ENCODE data around the gene TEX44. TPM values are rescaled to one million over a fixed set of nuclear protein-coding genes. Genes with fewer than 3 reads are reported as not detected.

The TEX44 gene
- total RNA-seq, 1 donor, result not detected

DNA sequence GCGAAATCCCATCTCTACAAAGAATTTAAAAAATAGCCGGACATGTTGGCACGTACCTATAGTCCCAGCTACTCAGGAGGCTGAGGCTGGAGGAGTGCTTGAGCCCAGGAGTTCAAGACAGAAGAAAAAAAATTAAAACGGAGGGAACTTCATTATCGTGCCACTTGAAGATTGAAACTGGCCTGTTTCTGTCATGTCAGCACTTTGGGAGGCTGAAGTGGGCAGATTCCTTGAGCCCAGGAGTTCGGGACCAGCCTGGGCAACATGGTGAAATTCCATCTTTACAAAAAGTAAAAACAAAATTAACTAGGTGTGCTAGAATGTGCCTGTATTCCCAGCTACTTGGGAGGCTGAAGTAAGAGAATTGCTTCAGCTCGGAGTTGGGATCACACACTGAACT is 3.0 kb upstream of the TEX44 start:
- TF ChIP-seq, protein P1, sequence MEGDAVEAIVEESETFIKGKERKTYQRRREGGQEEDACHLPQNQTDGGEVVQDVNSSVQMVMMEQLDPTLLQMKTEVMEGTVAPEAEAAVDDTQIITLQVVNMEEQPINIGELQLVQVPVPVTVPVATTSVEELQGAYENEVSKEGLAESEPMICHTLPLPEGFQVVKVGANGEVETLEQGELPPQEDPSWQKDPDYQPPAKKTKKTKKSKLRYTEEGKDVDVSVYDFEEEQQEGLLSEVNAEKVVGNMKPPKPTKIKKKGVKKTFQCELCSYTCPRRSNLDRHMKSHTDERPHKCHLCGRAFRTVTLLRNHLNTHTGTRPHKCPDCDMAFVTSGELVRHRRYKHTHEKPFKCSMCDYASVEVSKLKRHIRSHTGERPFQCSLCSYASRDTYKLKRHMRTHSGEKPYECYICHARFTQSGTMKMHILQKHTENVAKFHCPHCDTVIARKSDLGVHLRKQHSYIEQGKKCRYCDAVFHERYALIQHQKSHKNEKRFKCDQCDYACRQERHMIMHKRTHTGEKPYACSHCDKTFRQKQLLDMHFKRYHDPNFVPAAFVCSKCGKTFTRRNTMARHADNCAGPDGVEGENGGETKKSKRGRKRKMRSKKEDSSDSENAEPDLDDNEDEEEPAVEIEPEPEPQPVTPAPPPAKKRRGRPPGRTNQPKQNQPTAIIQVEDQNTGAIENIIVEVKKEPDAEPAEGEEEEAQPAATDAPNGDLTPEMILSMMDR (IDR thresholded peaks at IDR 0.05; ENCODE audit: insufficient read depth, low read depth, low read length), result no peak
- no peak for DNase-seq (ENCODE audit: low read depth)
- H3K4me3 ChIP-seq (ENCODE audit: low read depth, low read length), result no peak overlapping the region

DNA sequence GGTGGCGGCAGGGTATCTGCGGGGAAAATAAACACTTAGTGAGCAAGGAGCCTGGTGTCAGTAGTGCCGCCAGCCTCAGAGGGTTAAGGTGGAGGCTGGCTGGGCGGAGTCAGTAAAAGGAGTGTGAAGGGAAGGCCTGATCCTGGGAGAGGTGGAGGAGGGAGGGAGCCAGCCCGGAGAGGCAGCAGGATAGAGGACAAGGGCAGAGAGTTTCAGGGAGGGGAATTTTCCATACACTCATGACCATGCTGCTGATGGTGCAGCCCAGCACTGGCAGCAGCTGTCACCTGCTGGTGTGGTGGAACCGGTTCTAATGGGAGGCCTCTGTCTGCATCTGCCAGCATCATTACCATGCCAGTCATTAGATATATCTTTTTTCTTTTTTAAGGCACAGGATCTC is 2.0 kb upstream of the TEX44 start:
- no peak for DNase-seq (ENCODE audit: low read depth)

DNA sequence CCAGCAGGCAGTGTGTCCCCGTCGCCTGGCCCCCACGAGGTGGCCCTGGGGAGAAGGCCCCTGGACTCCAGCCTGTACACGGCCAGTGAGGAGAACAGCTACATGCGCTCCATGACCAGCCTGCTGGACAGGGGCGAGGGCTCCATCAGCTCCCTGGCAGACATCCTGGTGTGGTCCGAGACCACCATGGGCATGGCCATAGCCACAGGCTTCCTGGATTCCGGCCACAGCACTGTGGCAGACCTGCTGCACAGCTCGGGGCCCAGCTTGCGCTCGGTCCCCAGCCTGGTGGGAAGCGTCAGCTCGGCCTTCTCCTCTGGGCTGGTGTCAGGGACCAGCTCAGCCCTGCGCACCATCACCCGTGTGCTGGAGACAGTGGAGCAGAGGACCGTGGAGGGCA is 1.0 kb downstream of the TEX44 start:
- no peak overlapping the region for H3K4me3 ChIP-seq (ENCODE audit: low read depth, low read length)
- TF ChIP-seq, protein P1 (IDR thresholded peaks at IDR 0.05; ENCODE audit: insufficient read depth, low read depth, low read length), result no peak
- no peak for DNase-seq (ENCODE audit: low read depth)

More for the DNA sequence above, 2.0 kb upstream of the TEX44 start:
- TF ChIP-seq, protein P1 (IDR thresholded peaks at IDR 0.05; ENCODE audit: insufficient read depth, low read depth, low read length), result no peak
- no peak overlapping the region for H3K4me3 ChIP-seq (ENCODE audit: low read depth, low read length)

DNA sequence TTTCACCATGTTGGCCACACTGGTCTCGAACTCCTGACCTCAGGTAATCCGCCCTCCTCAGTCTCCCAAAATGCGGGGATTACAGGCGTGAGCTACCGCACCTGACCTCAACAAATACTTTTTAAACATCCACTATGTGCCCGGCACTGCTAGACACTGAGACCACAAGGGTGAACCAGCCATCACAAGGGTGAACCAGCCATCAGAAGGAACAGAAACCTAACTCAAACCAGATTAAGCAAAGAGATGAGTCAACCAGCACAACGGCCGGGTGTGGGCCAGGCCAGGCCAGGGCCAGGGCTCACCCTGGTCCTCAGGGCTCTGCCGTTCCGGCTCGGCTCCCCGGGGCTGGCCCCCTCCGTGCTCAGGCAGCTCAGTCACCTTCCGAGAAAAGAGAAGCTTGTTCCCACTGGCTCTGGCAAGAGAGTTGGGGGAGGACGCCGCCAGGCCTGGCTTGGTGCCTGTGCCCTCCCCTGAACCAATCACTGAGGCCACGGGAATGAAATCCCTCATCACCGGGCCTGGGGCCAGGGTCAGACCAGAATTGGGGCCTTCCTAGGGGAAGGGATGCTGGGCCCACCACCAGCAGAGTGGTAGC is 4.4 kb downstream of the TEX44 start:
- DNase-seq (ENCODE audit: low read depth), result peak; percentile 25
- no peak overlapping the region for H3K4me3 ChIP-seq (ENCODE audit: low read depth, low read length)
- TF ChIP-seq, protein P1 (IDR thresholded peaks at IDR 0.05; ENCODE audit: insufficient read depth, low read depth, low read length), result no peak

DNA sequence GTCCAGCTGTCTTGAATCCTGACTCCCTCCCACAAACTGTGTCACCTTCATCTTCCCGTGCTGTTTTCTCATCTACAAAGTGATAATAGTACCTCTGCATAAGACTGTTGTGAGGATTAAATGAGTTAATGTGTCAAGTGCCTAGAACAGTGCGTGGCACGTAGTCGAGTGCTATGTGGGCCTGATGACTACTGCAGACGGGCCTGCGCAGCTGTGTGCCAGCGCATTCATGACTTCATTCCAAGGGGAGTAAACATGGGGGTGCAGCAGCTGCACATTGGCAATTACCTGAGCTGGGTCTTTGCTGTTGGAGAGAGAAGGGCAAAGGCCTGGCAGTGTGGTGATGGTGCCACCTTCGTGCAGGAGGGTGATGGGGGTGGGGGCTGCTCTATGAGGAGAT is 5.0 kb downstream of the TEX44 start:
- TF ChIP-seq, protein P1 (IDR thresholded peaks at IDR 0.05; ENCODE audit: insufficient read depth, low read depth, low read length), result no peak
- DNase-seq (ENCODE audit: low read depth), result no peak

DNA sequence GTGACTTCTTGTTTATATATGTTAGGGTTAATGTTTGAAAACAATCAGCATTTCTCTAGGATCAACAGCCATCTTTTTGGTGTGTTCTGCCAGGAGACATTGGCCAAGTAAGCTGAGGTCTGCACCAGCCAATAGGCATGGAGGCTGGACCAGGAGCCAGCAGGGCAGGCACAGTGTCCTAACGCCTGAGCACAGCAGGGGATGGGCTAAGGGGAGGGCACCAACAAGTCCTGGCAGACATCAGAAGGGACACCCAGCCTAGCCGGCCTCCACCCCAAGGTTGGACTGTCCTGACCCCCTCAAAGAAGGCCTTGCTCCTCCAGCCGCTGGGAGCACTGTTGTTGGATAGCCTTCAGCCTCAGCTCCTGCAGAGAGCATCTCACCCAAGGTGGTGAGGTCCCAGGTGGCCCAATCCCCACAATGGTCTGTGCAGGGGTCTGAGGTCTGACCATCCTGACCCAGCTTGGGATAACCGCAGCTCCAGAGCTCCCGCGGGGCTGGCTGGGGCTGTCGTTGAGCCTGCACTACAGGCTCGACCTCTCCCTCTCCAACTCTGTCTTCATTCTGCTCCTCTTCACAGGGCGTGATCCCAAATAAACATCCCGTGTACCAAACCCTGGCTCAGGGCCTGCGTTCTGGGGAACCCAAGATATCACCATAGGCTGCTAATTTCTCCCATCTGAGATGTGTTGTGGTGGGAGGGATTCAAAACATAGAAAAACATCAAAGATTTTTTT is 8.1 kb downstream of the TEX44 start:
- TF ChIP-seq, protein P1 (IDR thresholded peaks at IDR 0.05; ENCODE audit: insufficient read depth, low read depth, low read length), result no peak
- DNase-seq (ENCODE audit: low read depth), result no peak
- no peak overlapping the region for H3K4me3 ChIP-seq (ENCODE audit: low read depth, low read length)

More for the DNA sequence above, 5.0 kb downstream of the TEX44 start:
- H3K4me3 ChIP-seq (ENCODE audit: low read depth, low read length), result no peak overlapping the region
